Thymus (tissue), 11 donors: ENCODE data around the gene SMARCD3. TPM values are rescaled to one million over a fixed set of nuclear protein-coding genes. Genes with fewer than 3 reads are reported as not detected.

ENCODE experiments used
- DNase-seq, 9 donors: peaks; one replicate each; pipeline ENCODE4 v3.0.0-alpha.2; 2013; ENCODE audit warnings: low spot score in 9 of 9, low read depth in 6 of 9, missing footprints in 1 of 9
- H3K27ac ChIP-seq, 2 donors: one replicate each; pipeline ENCODE4 v1.5.1; 2013; ENCODE audit warnings: control low read depth in 1 of 2, low read depth in 1 of 2, low read length in 1 of 2, mild to moderate bottlenecking in 1 of 2, moderate library complexity in 1 of 2
- H3K27me3 ChIP-seq, 2 donors: one replicate each; pipeline ENCODE4 v1.5.1; 2013; ENCODE audit warnings: low read length in 1 of 2; ENCODE audit not compliant: control insufficient read depth in 2 of 2, insufficient read depth in 1 of 2
- H3K36me3 ChIP-seq, 2 donors: one replicate each; pipeline ENCODE4 v1.5.1; 2013; ENCODE audit warnings: low read length in 1 of 2, mild to moderate bottlenecking in 1 of 2, moderate library complexity in 1 of 2; ENCODE audit not compliant: control insufficient read depth in 2 of 2, insufficient read depth in 2 of 2
- H3K4me1 ChIP-seq, 2 donors: one replicate each; pipeline ENCODE4 v1.5.1; 2013; ENCODE audit warnings: low read length in 2 of 2; ENCODE audit not compliant: control insufficient read depth in 2 of 2, insufficient read depth in 2 of 2
- H3K4me3 ChIP-seq, 2 donors: one replicate each; pipeline ENCODE4 v1.5.1; 2013; ENCODE audit warnings: low read length in 2 of 2, control low read depth in 1 of 2, mild to moderate bottlenecking in 1 of 2
- H3K9me3 ChIP-seq, 2 donors: one replicate each; pipeline ENCODE4 v1.5.1; 2013; ENCODE audit warnings: low read length in 1 of 2, mild to moderate bottlenecking in 1 of 2; ENCODE audit not compliant: control insufficient read depth in 2 of 2, insufficient read depth in 1 of 2
- WGBS: extraction: QIAGEN DNeasy Blood & Tissue Kit; methylation state at CpG from one replicate; pipeline ENCODE4 v1.1.7; 2013; 5-methylcytosine and 5-hydroxymethylcytosine counted together
- polyA plus RNA-seq: library from polyadenylated mRNA; stranded (reverse); fragments of 200-250 nt; gene quantifications from one replicate; pipeline ENCODE4 v1.2.3, GENCODE V29; 2013
- total RNA-seq: library from RNA; stranded (reverse); fragments of 120-200 nt; gene quantifications from one replicate; pipeline ENCODE4 v1.2.4, GENCODE V29; 2013
- donor health status: healthy.

The SMARCD3 gene
- total and polyA plus RNA-seq, 2 donors: 4.1 to 9.6 TPM

GRCh38 chr7:151228024-151228866 is 20.2 kb downstream of the SMARCD3 start:
- no peaks in the 10 kb centered on the region for H3K27me3 ChIP-seq
- DNase-seq: no peak
- peak overlapping the region; percentile 55 to 69 for H3K4me3 ChIP-seq
- H3K9me3 ChIP-seq: peaks cover 0 to 3% of the 10 kb centered on the region in 2 donors
- H3K4me1 ChIP-seq: peaks cover 13 to 30% of the 10 kb centered on the region in 2 donors
- peak overlapping the region in 1 of 2 donors; percentile 83 for H3K27ac ChIP-seq
- WGBS: 88% methylated on average over 10 of the region's 10 CpGs
- H3K36me3 ChIP-seq: peaks cover 14 to 17% of the 10 kb centered on the region in 2 donors

DNA sequence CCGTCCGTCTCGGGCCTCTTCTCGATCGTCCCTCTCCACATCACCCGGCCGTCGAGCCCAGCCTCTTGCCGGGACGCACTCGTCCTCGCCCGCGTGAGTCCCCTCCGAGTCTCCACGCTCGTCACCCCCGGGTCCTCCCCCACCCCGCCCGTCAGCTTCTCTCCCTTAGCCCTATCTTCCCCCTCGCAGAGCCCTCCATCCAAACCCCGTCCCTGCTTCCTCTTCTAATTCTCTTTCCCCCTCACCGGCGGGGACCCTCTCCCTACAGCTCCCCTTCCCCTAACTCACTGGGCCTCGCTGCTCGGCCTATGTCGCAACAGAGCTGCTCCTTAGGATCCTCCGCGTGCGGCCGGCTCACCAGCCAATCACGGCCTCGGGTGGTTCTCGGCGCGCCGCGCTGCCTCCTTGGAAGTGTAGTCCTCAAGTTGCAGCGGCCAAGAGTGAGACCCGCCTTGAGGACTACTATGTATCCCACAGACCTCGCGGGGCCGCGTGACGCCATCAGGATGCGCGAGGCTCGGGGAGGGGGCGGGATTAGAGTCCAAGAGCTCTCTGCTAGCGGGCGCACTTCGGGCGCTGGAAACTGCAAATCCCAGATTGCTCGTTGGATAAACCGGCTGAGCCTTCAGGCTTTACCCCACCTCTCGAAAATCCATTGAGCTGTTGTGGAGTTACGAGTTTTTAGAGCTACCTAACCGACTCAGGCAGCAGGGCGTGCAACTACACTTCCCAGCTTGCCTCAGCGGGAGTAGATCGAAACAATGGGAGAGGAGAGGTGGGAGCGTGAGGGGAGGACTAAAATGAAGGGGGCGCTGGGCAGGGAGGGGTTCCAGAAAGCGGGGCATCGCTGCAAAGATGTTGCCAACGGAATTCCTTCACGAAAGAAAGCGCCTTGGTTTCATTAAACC is 21.4 kb downstream of the SMARCD3 start, which contains the start of gene ABCF2:
Gene ABCF2 (minus strand): TSS at position 331 of the 908 bp plus-strand sequence. CDS start 747 bp downstream, outside the sequence.
- H3K27me3 ChIP-seq: no peaks in the 10 kb centered on the region
- DNase-seq: peak; percentile 92 to 99 (median 96)
- under 1% methylated on average over 68 of the region's 68 CpGs for WGBS
- H3K36me3 ChIP-seq: peaks cover 25% of the 10 kb centered on the region in 2 donors
- peak within 1 kb of the TSS; percentile 83 to 84 for H3K27ac ChIP-seq
- H3K4me3 ChIP-seq: peak within 1 kb of the TSS; percentile 55 to 69
- peaks cover 0 to under 1% of the 10 kb centered on the region in 2 donors for H3K9me3 ChIP-seq
- peaks cover 11 to 26% of the 10 kb centered on the region in 2 donors for H3K4me1 ChIP-seq

GRCh38 chr7:151226560-151226874 is 22.0 kb downstream of the SMARCD3 start:
- no peak overlapping the region for H3K27ac ChIP-seq
- WGBS: 3% methylated on average over 15 of the region's 15 CpGs
- DNase-seq: no peak
- peaks cover 29 to 30% of the 10 kb centered on the region in 2 donors for H3K36me3 ChIP-seq
- no peaks in the 10 kb centered on the region for H3K9me3 ChIP-seq
- H3K27me3 ChIP-seq: no peaks in the 10 kb centered on the region
- H3K4me1 ChIP-seq: peaks cover 6 to 20% of the 10 kb centered on the region in 2 donors
- H3K4me3 ChIP-seq: peak overlapping the region; percentile 55 to 69

DNA sequence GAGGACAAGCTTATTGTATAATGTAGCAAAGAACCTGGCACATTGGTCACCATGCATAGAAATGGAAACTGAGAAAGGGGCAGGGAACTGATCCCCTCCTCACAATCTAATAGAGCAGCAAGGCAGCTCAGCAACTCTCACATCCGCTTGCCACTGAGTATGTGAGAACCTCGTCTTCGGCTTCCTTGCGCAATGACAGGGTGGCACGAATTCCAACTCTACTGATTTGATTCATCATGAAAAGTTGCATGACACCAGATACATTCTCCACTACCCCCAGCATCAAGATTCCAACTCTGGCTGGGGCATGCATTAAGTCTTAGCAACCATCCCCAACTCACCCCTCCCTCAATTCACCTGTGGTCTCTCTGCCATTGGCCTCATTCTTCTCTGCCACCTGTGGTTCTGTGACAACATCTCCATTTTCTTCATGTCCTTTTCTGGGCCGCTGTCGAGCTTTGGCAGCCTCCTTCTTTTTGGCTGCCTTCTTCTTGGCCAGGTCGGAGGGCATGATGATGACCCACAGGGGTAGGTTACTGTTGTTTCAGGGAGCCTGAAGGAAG is 22.5 kb downstream of the SMARCD3 start:
- WGBS: 78% methylated on average over 8 of the region's 8 CpGs
- Histone ChIP-seq H3K27me3 (no peaks in the 10 kb centered on the region), H3K9me3 (no peaks in the 10 kb centered on the region), H3K4me3 (peak overlapping the region; percentile 55 to 69), H3K27ac (no peak overlapping the region), H3K4me1 (peaks cover 6 to 19% of the 10 kb centered on the region in 2 donors), H3K36me3 (peaks cover 30 to 32% of the 10 kb centered on the region in 2 donors)
- DNase-seq: no peak

DNA sequence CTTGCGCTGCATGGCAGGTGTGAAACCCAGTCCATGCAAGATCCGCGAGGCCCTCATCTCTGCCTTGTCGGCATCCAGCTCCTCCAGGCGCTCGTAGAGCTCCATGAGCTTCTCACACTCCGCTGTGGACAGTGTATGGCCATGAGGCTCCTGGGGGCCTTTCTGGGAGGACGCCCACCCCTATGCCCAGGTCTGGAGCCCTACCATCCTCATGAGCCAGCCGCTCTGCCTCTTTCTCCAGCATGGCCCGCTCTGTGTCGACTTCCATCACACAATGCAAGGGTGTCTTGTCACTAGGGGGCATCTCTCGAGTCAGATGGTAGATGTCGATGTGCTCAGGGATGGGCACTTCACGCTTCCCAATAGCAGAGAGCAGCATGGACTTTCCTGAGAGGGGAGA is 24.8 kb downstream of the SMARCD3 start:
- 99% methylated on average over 14 of the region's 14 CpGs for WGBS
- no peak for DNase-seq

GRCh38 chr7:151218170-151218569 is 30.3 kb downstream of the SMARCD3 start:
- DNase-seq: no peak
- Histone ChIP-seq H3K27me3 (no peaks in the 10 kb centered on the region), H3K9me3 (no peaks in the 10 kb centered on the region), H3K4me3 (no peak overlapping the region), H3K27ac (no peak overlapping the region), H3K36me3 (peaks cover 70 to 86% of the 10 kb centered on the region in 2 donors), H3K4me1 (no peaks in the 10 kb centered on the region)
- 98% methylated on average over 9 of the region's 9 CpGs for WGBS

More for the DNA sequence above, 24.8 kb downstream of the SMARCD3 start:
- no peaks in the 10 kb centered on the region for H3K27me3 ChIP-seq
- no peak overlapping the region for H3K27ac ChIP-seq
- peaks cover 44 to 48% of the 10 kb centered on the region in 2 donors for H3K36me3 ChIP-seq
- no peak overlapping the region for H3K4me3 ChIP-seq
- peaks cover 6 to 19% of the 10 kb centered on the region in 2 donors for H3K4me1 ChIP-seq
- H3K9me3 ChIP-seq: no peaks in the 10 kb centered on the region

DNA sequence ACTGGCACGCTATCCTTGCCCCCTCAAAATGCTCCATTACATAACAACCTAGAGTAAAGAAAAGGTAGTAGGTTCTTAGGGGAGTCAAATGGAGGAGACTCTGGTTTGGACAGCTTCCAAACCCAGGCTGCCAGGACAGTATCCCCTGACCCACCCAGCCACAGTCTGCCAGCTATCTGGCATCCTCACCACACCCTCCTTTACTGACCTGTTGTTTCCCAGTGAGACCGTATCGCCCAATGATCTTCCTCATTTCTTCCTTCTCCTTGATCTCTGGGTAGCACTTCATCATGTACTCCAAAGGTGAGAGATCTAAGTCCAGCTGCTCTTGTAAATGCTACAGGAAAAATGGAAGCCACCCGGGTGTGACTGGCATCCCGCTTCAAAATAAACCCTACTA is 33.1 kb downstream of the SMARCD3 start:
- peaks cover 64 to 68% of the 10 kb centered on the region in 2 donors for H3K36me3 ChIP-seq
- DNase-seq: no peak
- 97% methylated on average over 5 of the region's 5 CpGs for WGBS

GRCh38 chr7:151213826-151214225 is 34.7 kb downstream of the SMARCD3 start:
- Histone ChIP-seq H3K36me3 (peaks cover 57 to 59% of the 10 kb centered on the region in 2 donors), H3K4me1 (no peaks in the 10 kb centered on the region), H3K27ac (no peak overlapping the region), H3K9me3 (no peaks in the 10 kb centered on the region), H3K4me3 (no peak overlapping the region), H3K27me3 (no peaks in the 10 kb centered on the region)
- DNase-seq: no peak
- WGBS: over 99% methylated on average over 3 of the region's 3 CpGs

More for the DNA sequence above, 33.1 kb downstream of the SMARCD3 start:
- Histone ChIP-seq H3K4me3 (no peak overlapping the region), H3K27me3 (no peaks in the 10 kb centered on the region), H3K27ac (no peak overlapping the region), H3K9me3 (no peaks in the 10 kb centered on the region), H3K4me1 (no peaks in the 10 kb centered on the region)
